BLaER1 treated with 17β-estradiol and CSF1 and Interleukin-3, amounts not matched to agents 10 nM and 100 nM (cell line): ENCODE data around the gene MAP7D2.

Experiments
- H3K27ac ChIP-seq, 11 experiments: shearing (Covaris generic); formaldehyde crosslinking; 2 replicates each; pipeline ENCODE4 v1.8.1; 2022
- H3K27me3 ChIP-seq, 11 experiments: shearing (Covaris generic); formaldehyde crosslinking; 2 replicates each; pipeline ENCODE4 v1.8.1; 2022
- H3K36me3 ChIP-seq, 11 experiments: shearing (Covaris generic); formaldehyde crosslinking; 2 replicates each; pipeline ENCODE4 v1.8.1; 2022
- H3K4me1 ChIP-seq, 10 experiments: shearing (Covaris generic); formaldehyde crosslinking; 2 replicates each; pipeline ENCODE4 v1.8.1; 2022
- H3K4me2 ChIP-seq, 11 experiments: shearing (Covaris generic); formaldehyde crosslinking; 2 replicates each; pipeline ENCODE4 v1.8.1; 2022
- H3K4me3 ChIP-seq, 10 experiments: shearing (Covaris generic); formaldehyde crosslinking; 2 replicates each; pipeline ENCODE4 v1.8.1; 2022
- H3K9ac ChIP-seq, 11 experiments: shearing (Covaris generic); formaldehyde crosslinking; 2 replicates each; pipeline ENCODE4 v1.8.1; 2022
- H3K9me3 ChIP-seq, 11 experiments: shearing (Covaris generic); formaldehyde crosslinking; replicated peaks in 1 of 11; 2 replicates each; pipeline ENCODE4 v1.8.1; 2022
- H4K20me1 ChIP-seq, 11 experiments: shearing (Covaris generic); formaldehyde crosslinking; 2 replicates each; pipeline ENCODE4 v1.8.1; 2022
- Cebpa-rat ChIP-seq, 11 experiments: shearing (Covaris generic); IDR thresholded peaks; 2 replicates each; pipeline ENCODE4 v1.8.1; 2022

Gene MAP7D2

DNA sequence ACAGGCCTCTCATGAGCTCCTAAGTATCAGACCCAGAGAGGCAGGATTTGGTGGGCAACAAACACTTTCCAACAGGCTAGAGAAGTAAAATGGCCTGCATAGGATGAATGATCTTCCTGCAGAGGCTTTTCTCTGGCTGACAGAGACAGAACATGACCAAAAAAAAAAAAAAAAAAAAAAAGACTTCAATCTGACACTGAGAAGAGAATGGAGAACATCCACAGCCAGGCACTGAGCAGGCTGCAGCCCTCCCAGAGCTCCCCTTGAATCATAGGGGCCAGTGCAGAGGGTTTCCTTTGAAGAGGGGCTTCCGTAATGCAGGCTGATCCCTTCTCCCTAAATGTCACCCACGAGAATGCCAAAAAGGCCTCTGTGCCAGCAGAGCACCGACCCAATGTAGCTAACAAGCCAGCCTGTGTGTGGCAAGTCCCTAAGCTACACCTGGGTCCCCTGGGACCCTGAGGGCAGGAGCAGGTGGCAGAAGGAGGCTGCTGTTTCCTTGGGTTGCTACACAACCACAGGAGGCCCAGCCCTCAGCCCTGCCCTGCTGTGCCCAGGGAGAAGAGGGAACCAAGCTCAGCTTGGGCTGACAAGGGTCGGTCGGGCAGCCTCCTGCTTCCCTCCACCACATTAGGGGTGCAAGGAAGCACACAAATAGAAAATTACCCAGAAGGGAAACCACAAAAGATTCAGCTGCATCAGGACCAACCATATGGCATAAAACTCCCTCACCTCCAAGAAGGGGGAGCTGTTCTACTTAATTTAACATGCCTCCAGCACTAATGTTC lies 55.6 kb downstream of the MAP7D2 start:
- H3K27ac ChIP-seq, result peak overlapping the region in 9 of 11 experiments; percentile 22 to 88 (median 76); a peak in 17 of 22 replicates
- H3K9ac ChIP-seq, result peak overlapping the region in 9 of 11 experiments; percentile 11 to 76 (median 54); a peak in 16 of 22 replicates
- H3K4me1 ChIP-seq, result peaks cover 19 to 93% (median 81%) of the 10 kb centered on the region in 10 experiments
- peak overlapping the region; percentile 71 to 90 (median 80) for H3K4me2 ChIP-seq
- peak overlapping the region in 5 of 10 experiments; percentile 1 to 40 (median 30); a peak in 7 of 20 replicates for H3K4me3 ChIP-seq
- no peaks in the 10 kb centered on the region for H3K9me3 ChIP-seq
- no peaks in the 10 kb centered on the region for H4K20me1 ChIP-seq
- no peaks in the 10 kb centered on the region for H3K36me3 ChIP-seq
- peak in 6 of 11 experiments; percentile 46 to 87 (median 77); a peak in 11 of 22 replicates for TF ChIP-seq Cebpa-rat (IDR thresholded peaks at IDR 0.05)
- peaks cover 0 to 9% (median 0%) of the 10 kb centered on the region in 11 experiments; a peak in 1 of 22 replicates for H3K27me3 ChIP-seq

DNA sequence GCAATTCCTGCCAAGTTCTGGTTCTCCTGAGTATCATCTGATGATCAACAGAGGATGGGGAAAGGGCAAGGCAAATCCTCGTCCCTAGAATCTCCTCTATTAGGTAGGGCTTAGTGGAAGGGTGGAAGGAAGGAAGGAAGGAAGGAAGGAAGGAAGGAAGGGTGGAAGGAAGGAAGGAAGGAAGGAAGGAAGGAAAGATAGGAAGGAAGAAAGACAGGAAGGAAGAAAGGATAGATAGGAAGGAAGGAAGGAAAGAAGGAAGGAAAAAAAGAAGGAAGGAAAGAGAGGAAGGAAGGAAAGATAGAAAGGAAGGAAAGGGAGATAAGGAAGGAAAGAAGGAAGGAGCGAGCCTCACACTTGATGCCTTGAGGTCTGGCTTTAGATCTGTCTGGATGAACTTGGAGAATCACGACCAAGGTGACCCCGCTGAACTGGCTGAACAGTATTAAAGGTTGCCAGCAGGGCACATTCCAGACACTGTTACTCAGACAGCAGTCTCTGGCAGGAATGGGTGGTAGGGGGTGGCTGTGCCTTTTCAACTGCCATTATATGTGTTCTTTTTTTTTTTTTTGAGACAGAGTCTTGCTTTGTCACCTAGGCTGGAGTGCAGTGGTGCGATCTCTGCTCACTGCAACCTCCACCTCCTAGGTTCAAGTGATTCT lies 57.1 kb downstream of the MAP7D2 start:
- Histone ChIP-seq H3K9ac (0 out of 22 replicates have a peak overlapping the region, but pooled peaks of 2 of the 11 experiments have one; percentile 73 to 74), H4K20me1 (no peaks in the 10 kb centered on the region), H3K27me3 (peaks cover 0 to 9% (median 0%) of the 10 kb centered on the region in 11 experiments; a peak in 1 of 22 replicates), H3K27ac (peak overlapping the region in 6 of 11 experiments; percentile 67 to 88 (median 86); a peak in 12 of 22 replicates), H3K36me3 (no peaks in the 10 kb centered on the region), H3K4me1 (peaks cover 19 to 83% (median 71%) of the 10 kb centered on the region in 10 experiments), H3K9me3 (no peaks in the 10 kb centered on the region), H3K4me3 (no peak overlapping the region), H3K4me2 (peak overlapping the region in 10 of 11 experiments; percentile 71 to 90 (median 80); a peak in 19 of 22 replicates)
- no peak for TF ChIP-seq Cebpa-rat (IDR thresholded peaks at IDR 0.05)

DNA sequence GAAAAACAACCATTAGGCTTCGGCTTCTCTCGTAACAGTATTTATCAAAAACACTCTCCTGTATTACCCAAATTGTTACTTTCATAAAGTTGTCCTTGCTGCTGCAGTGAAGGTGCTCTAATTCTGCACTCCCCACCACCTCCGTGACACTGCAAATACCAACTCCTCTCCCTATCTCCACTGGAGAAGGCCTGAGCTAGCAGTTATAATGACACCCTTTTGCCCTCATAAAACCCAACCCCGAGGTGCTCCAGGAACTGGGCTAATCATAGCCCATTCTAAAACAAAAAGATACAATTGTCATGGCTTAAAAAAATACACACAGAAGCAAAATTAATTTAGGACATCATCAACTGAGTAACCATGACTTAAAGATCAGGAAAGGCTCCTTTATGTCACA lies 59.2 kb downstream of the MAP7D2 start:
- H3K9ac ChIP-seq, result no peak overlapping the region
- no peaks in the 10 kb centered on the region for H3K36me3 ChIP-seq
- H3K4me2 ChIP-seq, result peak overlapping the region in 8 of 11 experiments; percentile 8 to 52 (median 24); a peak in 13 of 22 replicates
- no peaks in the 10 kb centered on the region; a peak in 1 of 22 replicates for H3K27me3 ChIP-seq
- no peak overlapping the region for H3K27ac ChIP-seq
- no peak for TF ChIP-seq Cebpa-rat (IDR thresholded peaks at IDR 0.05)
- no peaks in the 10 kb centered on the region for H4K20me1 ChIP-seq
- H3K4me1 ChIP-seq, result peaks cover 19 to 62% (median 50%) of the 10 kb centered on the region in 10 experiments
- no peaks in the 10 kb centered on the region for H3K9me3 ChIP-seq
- no peak overlapping the region for H3K4me3 ChIP-seq

DNA sequence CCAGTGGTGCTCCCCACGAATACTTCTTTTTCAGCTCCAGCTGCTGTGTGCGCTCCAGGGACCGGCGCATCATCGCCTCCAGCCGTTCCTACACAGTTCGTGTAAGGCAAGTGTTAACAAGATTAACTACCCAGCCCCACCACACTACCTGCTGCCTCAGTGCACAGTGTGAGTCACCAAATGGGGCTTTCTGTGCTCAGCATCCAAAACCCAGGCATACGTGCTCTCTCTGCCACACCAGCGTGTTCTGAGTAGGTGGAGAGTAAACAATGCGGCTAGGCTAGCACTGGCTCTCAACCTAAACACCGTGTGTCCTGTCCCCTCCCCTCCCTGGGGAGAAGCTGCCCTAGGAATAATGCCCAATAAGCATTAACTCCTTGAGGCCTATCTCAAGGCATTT lies 60.0 kb downstream of the MAP7D2 start:
- H3K4me3 ChIP-seq, result no peak overlapping the region
- peak overlapping the region in 7 of 11 experiments; percentile 15 to 52 (median 25); a peak in 12 of 22 replicates for H3K4me2 ChIP-seq
- no peaks in the 10 kb centered on the region for H3K36me3 ChIP-seq
- H3K4me1 ChIP-seq, result peaks cover 14 to 56% (median 43%) of the 10 kb centered on the region in 10 experiments
- no peaks in the 10 kb centered on the region for H3K9me3 ChIP-seq
- H3K9ac ChIP-seq, result no peak overlapping the region
- no peak for TF ChIP-seq Cebpa-rat (IDR thresholded peaks at IDR 0.05)
- H3K27ac ChIP-seq, result no peak overlapping the region
- no peaks in the 10 kb centered on the region; a peak in 1 of 22 replicates for H3K27me3 ChIP-seq
- H4K20me1 ChIP-seq, result no peaks in the 10 kb centered on the region

DNA sequence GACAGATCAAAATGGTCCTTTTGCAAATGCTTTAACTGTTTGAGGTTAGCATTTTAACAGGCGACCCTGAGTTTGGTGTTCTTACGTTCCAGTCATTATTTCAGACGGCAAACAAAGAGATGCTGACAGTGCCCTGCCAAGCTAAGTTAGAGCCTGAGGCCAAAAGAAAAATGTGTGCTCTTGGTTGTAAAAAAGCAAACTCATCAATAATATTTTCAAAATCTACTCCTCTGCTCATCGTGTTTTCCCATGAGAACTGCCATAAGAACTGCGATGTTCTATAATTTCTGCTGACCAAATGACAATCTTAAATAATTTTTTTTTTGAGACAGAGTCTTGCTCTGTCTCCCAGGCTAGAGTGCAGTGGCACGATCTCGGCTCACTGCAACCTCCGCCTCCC lies 63.2 kb downstream of the MAP7D2 start:
- Histone ChIP-seq H3K4me3 (no peak overlapping the region), H3K27ac (no peak overlapping the region), H4K20me1 (no peaks in the 10 kb centered on the region), H3K36me3 (no peaks in the 10 kb centered on the region), H3K4me1 (peaks cover 0 to 25% (median 16%) of the 10 kb centered on the region in 10 experiments; a peak in 14 of 20 replicates), H3K9me3 (peaks cover 0 to 8% (median 0%) of the 10 kb centered on the region in 11 experiments; a peak in 4 of 22 replicates), H3K27me3 (no peaks in the 10 kb centered on the region; a peak in 1 of 22 replicates), H3K4me2 (no peak overlapping the region), H3K9ac (no peak overlapping the region)
- no peak for TF ChIP-seq Cebpa-rat (IDR thresholded peaks at IDR 0.05)

DNA sequence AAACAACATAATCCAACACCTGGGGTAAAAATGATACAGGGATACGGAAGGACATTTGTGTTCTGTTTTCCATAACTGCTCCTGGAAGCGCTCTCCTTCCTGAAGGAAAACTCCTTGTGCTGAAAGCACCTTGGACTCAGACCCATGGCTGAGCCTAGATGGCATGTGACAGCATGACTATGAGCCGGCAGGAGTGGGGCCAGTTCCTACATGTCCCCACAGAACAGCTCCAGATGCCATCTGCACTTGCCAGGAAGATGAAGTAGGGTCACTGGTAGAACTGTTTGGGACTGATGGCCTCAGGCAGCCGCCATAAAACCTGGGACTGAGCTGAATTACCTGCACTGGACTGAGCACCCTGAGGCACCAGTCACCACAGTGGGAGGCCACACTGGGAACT lies 69.8 kb downstream of the MAP7D2 start:
- TF ChIP-seq Cebpa-rat (IDR thresholded peaks at IDR 0.05), result no peak
- Histone ChIP-seq H3K4me2 (no peak overlapping the region), H3K27ac (no peak overlapping the region), H3K4me3 (no peak overlapping the region), H3K4me1 (no peaks in the 10 kb centered on the region), H3K9me3 (peaks cover 0 to 15% (median 3%) of the 10 kb centered on the region in 11 experiments; a peak in 5 of 22 replicates), H4K20me1 (no peaks in the 10 kb centered on the region), H3K36me3 (no peaks in the 10 kb centered on the region), H3K27me3 (no peaks in the 10 kb centered on the region), H3K9ac (no peak overlapping the region)

DNA sequence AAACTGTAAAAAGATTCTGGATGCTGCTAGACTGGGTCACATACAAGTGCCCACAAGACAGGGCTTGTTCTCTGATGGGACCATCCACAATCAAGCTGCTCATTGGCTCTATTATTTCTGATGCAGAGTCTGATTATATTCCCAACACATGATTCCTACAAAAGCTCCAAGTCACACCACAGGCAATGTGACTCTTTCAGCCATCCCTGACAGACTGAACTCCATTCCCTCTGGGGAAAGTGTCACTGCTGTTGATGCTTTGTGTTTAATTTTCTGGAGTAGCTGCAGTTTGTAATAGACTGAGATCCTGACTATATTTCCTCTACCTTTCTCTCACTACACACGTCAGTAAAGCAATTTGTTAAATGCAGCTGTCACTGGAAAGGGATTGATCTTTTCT lies 70.5 kb downstream of the MAP7D2 start:
- Histone ChIP-seq H3K27ac (no peak overlapping the region), H4K20me1 (no peaks in the 10 kb centered on the region), H3K4me2 (no peak overlapping the region), H3K36me3 (no peaks in the 10 kb centered on the region), H3K4me3 (no peak overlapping the region), H3K9ac (no peak overlapping the region), H3K4me1 (no peaks in the 10 kb centered on the region), H3K27me3 (no peaks in the 10 kb centered on the region), H3K9me3 (peaks cover 0 to 15% (median 3%) of the 10 kb centered on the region in 11 experiments; a peak in 5 of 22 replicates)
- TF ChIP-seq Cebpa-rat (IDR thresholded peaks at IDR 0.05), result no peak

DNA sequence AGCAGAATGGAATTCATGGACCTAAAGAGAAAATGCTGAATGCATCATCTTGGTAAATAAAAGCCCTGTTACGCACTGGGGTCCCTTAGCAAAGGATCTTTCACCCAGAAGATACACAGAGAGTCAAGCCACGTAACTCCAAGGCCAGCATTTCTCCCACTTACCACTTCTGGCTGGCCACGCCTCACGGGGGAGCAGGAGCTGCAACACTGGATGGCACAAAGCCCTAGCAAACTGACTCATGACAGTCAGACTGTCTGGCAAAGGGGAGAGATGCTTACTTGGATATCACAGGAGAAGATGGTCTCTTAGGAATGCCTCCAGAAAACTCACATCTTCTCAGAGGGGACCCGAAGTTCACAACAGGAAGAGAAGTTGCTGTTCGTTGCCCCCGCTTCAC lies 74.5 kb downstream of the MAP7D2 start:
- no peak overlapping the region for H3K4me2 ChIP-seq
- H4K20me1 ChIP-seq, result no peaks in the 10 kb centered on the region
- H3K4me1 ChIP-seq, result no peaks in the 10 kb centered on the region
- peaks cover 0 to 9% (median 0%) of the 10 kb centered on the region in 11 experiments; a peak in 2 of 22 replicates for H3K9me3 ChIP-seq
- H3K9ac ChIP-seq, result no peak overlapping the region
- TF ChIP-seq Cebpa-rat (IDR thresholded peaks at IDR 0.05), result no peak
- no peak overlapping the region for H3K27ac ChIP-seq
- H3K27me3 ChIP-seq, result no peaks in the 10 kb centered on the region
- H3K36me3 ChIP-seq, result no peaks in the 10 kb centered on the region
- H3K4me3 ChIP-seq, result no peak overlapping the region

DNA sequence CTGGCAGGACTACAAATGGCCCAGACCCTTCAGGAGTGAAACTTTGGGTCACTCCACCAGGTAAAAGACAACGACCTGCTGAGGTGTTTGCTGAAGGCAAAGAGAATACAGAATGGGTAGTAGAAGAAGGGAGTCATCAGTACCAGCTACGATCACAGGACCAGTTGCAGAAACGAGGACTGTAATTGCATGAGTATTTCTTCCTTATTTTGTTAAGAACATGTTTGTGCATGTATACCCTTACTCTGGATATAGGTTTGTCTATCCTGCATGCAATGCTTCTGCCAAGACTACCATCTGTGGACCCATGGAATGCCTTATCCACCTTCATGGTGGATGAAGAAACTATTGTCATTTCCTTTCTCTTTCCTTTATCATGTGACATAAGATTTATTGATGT lies 77.7 kb downstream of the MAP7D2 start:
- Histone ChIP-seq H3K27ac (no peak overlapping the region), H3K36me3 (no peaks in the 10 kb centered on the region), H3K9ac (no peak overlapping the region), H3K4me1 (no peaks in the 10 kb centered on the region), H3K27me3 (no peaks in the 10 kb centered on the region), H4K20me1 (no peaks in the 10 kb centered on the region), H3K4me3 (no peak overlapping the region), H3K4me2 (no peak overlapping the region), H3K9me3 (no peaks in the 10 kb centered on the region; a peak in 1 of 22 replicates)
- no peak for TF ChIP-seq Cebpa-rat (IDR thresholded peaks at IDR 0.05)
